HG03039 (cell line): ENCODE results near the gene MTREX.

ENCODE experiments used
- ATAC-seq: cut with Tn5 transposase; IDR thresholded peaks from one replicate; pipeline ENCODE4 v1.9.1; 2021; ENCODE audit warnings: mild to moderate bottlenecking, moderate library complexity; ENCODE audit not compliant: unreplicated experiment

MTREX gene

GRCh38 chr5:55426455-55426854 is 118.7 kb downstream of the MTREX start:
- no peak for ATAC-seq

- no peak for ATAC-seq
Observed at GRCh38 chr5:55427157-55427556, 119.4 kb downstream of the MTREX start.

GRCh38 chr5:55429221-55429612 is 121.4 kb downstream of the MTREX start:
- no peak for ATAC-seq

GRCh38 chr5:55429613-55430253 is 121.9 kb downstream of the MTREX start:
- no peak for ATAC-seq

- ATAC-seq, result no peak
Observed at GRCh38 chr5:55432549-55432948, 124.8 kb downstream of the MTREX start.

- no peak for ATAC-seq
Observed at GRCh38 chr5:55437452-55437851, 129.7 kb downstream of the MTREX start.

GRCh38 chr5:55437859-55438206 is 130.0 kb downstream of the MTREX start:
- ATAC-seq, result no peak

GRCh38 chr5:55438998-55439397 is 131.2 kb downstream of the MTREX start:
- ATAC-seq, result no peak

- ATAC-seq, result no peak
Observed at GRCh38 chr5:55440188-55440646, 132.4 kb downstream of the MTREX start.

- no peak for ATAC-seq
Observed at GRCh38 chr5:55441107-55441771, 133.4 kb downstream of the MTREX start.

GRCh38 chr5:55441954-55442353 is 134.2 kb downstream of the MTREX start:
- no peak for ATAC-seq

- no peak for ATAC-seq
Observed at GRCh38 chr5:55445791-55446190, 138.0 kb downstream of the MTREX start.

GRCh38 chr5:55446640-55447351 is 139.0 kb downstream of the MTREX start:
- ATAC-seq, result no peak

GRCh38 chr5:55450050-55450765 is 142.4 kb downstream of the MTREX start:
- no peak for ATAC-seq

GRCh38 chr5:55451976-55452375 is 144.2 kb downstream of the MTREX start:
- ATAC-seq, result no peak

GRCh38 chr5:55453211-55453610 is 145.4 kb downstream of the MTREX start:
- no peak for ATAC-seq

- no peak for ATAC-seq
Observed at GRCh38 chr5:55454282-55454681, 146.5 kb downstream of the MTREX start.

GRCh38 chr5:55456216-55456895 is 148.6 kb downstream of the MTREX start:
- ATAC-seq, result no peak

- no peak for ATAC-seq
Observed at GRCh38 chr5:55459572-55459971, 151.8 kb downstream of the MTREX start.

- no peak for ATAC-seq
Observed at GRCh38 chr5:55463613-55464012, 155.8 kb downstream of the MTREX start.
